ENCODE data around the gene PRR36.

DNA sequence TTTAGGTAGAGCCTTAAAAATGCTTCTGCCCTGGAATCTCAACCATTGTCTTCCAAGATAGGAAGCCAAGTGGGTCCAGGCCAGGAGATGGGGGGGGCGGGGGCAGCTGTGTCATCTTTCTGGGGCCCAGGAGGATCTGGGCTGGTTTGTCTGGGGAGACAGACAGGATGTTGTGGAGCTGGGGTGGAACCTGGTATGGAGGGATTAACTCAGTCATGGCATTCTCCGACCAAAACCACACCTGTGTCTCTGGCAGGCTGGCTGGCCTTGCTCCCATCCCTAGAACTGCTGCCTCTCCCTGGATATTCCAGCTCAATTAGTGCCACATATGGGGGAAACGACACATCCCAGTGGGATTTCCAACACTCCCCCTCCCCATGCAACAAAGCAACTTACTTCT lies 26.7 kb upstream of the PRR36 start:
- TF ChIP-seq EZH2 (IDR thresholded peaks at IDR 0.05; ENCODE audit: low read depth) = no peak
- TF ChIP-seq, protein P1, sequence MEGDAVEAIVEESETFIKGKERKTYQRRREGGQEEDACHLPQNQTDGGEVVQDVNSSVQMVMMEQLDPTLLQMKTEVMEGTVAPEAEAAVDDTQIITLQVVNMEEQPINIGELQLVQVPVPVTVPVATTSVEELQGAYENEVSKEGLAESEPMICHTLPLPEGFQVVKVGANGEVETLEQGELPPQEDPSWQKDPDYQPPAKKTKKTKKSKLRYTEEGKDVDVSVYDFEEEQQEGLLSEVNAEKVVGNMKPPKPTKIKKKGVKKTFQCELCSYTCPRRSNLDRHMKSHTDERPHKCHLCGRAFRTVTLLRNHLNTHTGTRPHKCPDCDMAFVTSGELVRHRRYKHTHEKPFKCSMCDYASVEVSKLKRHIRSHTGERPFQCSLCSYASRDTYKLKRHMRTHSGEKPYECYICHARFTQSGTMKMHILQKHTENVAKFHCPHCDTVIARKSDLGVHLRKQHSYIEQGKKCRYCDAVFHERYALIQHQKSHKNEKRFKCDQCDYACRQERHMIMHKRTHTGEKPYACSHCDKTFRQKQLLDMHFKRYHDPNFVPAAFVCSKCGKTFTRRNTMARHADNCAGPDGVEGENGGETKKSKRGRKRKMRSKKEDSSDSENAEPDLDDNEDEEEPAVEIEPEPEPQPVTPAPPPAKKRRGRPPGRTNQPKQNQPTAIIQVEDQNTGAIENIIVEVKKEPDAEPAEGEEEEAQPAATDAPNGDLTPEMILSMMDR (conservative IDR thresholded peaks at IDR 0.05) = no peak
